Measurements from ENCODE around the gene PCSK1.

DNA sequence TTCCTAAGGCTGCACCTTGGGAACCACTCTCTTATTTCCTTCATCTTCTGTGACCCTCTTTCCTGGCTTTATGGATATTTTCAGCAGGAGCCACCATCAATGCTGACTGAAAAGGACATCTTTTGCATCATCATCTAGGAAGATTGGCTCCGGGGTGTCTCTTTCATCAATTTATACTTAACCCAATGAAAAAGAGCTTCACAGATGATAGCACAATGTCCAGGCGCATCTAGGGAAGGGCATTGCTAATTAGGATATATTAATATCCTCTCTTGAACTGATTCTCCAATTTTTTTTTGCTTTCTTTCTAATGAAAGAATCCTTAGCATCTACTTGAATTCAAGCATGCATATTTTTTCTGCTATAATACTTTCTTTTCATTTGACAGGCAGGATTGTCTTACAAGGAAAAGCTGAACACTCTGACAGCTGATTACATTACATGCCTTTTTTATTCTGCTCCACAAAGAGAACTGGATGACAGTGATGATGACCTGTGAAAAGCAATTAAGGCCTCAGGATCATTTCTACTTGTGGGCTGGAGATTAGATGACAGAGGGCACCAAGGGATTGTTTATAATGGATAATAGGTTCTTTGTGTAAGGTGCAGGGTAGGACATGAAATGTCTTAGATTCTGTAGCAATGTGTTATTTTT, 60.2 kb downstream of the PCSK1 start:
- TF ChIP-seq, protein P1, sequence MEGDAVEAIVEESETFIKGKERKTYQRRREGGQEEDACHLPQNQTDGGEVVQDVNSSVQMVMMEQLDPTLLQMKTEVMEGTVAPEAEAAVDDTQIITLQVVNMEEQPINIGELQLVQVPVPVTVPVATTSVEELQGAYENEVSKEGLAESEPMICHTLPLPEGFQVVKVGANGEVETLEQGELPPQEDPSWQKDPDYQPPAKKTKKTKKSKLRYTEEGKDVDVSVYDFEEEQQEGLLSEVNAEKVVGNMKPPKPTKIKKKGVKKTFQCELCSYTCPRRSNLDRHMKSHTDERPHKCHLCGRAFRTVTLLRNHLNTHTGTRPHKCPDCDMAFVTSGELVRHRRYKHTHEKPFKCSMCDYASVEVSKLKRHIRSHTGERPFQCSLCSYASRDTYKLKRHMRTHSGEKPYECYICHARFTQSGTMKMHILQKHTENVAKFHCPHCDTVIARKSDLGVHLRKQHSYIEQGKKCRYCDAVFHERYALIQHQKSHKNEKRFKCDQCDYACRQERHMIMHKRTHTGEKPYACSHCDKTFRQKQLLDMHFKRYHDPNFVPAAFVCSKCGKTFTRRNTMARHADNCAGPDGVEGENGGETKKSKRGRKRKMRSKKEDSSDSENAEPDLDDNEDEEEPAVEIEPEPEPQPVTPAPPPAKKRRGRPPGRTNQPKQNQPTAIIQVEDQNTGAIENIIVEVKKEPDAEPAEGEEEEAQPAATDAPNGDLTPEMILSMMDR (IDR thresholded peaks at IDR 0.05), result no peak
- TF ChIP-seq, protein P2, sequence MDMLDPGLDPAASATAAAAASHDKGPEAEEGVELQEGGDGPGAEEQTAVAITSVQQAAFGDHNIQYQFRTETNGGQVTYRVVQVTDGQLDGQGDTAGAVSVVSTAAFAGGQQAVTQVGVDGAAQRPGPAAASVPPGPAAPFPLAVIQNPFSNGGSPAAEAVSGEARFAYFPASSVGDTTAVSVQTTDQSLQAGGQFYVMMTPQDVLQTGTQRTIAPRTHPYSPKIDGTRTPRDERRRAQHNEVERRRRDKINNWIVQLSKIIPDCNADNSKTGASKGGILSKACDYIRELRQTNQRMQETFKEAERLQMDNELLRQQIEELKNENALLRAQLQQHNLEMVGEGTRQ (IDR thresholded peaks at IDR 0.05; ENCODE audit: borderline replicate concordance, low read depth, low read length), result no peak
- TF ChIP-seq EP300 (IDR thresholded peaks at IDR 0.05; ENCODE audit: borderline replicate concordance in 1 of 2, low read depth in 1 of 2, low read length in 1 of 2), result no peak
- TF ChIP-seq RXRA (IDR thresholded peaks at IDR 0.05; ENCODE audit: borderline replicate concordance, low read depth), result no peak
- TF ChIP-seq RCOR1 (IDR thresholded peaks at IDR 0.05; ENCODE audit: low read length), result no peak
- no peak for TF ChIP-seq NFIC (IDR thresholded peaks at IDR 0.05; ENCODE audit: borderline replicate concordance)
- TF ChIP-seq, protein P3, sequence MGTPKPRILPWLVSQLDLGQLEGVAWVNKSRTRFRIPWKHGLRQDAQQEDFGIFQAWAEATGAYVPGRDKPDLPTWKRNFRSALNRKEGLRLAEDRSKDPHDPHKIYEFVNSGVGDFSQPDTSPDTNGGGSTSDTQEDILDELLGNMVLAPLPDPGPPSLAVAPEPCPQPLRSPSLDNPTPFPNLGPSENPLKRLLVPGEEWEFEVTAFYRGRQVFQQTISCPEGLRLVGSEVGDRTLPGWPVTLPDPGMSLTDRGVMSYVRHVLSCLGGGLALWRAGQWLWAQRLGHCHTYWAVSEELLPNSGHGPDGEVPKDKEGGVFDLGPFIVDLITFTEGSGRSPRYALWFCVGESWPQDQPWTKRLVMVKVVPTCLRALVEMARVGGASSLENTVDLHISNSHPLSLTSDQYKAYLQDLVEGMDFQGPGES (IDR thresholded peaks at IDR 0.05; ENCODE audit: low read depth, low read length), result no peak
- TF ChIP-seq, protein P4, sequence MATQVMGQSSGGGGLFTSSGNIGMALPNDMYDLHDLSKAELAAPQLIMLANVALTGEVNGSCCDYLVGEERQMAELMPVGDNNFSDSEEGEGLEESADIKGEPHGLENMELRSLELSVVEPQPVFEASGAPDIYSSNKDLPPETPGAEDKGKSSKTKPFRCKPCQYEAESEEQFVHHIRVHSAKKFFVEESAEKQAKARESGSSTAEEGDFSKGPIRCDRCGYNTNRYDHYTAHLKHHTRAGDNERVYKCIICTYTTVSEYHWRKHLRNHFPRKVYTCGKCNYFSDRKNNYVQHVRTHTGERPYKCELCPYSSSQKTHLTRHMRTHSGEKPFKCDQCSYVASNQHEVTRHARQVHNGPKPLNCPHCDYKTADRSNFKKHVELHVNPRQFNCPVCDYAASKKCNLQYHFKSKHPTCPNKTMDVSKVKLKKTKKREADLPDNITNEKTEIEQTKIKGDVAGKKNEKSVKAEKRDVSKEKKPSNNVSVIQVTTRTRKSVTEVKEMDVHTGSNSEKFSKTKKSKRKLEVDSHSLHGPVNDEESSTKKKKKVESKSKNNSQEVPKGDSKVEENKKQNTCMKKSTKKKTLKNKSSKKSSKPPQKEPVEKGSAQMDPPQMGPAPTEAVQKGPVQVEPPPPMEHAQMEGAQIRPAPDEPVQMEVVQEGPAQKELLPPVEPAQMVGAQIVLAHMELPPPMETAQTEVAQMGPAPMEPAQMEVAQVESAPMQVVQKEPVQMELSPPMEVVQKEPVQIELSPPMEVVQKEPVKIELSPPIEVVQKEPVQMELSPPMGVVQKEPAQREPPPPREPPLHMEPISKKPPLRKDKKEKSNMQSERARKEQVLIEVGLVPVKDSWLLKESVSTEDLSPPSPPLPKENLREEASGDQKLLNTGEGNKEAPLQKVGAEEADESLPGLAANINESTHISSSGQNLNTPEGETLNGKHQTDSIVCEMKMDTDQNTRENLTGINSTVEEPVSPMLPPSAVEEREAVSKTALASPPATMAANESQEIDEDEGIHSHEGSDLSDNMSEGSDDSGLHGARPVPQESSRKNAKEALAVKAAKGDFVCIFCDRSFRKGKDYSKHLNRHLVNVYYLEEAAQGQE (IDR thresholded peaks at IDR 0.05; ENCODE audit: low read depth, low read length), result no peak
- no peak for TF ChIP-seq JUND (IDR thresholded peaks at IDR 0.05)
- TF ChIP-seq FOSL2 (IDR thresholded peaks at IDR 0.05; ENCODE audit: borderline replicate concordance, low read depth), result no peak
- TF ChIP-seq, protein P5, sequence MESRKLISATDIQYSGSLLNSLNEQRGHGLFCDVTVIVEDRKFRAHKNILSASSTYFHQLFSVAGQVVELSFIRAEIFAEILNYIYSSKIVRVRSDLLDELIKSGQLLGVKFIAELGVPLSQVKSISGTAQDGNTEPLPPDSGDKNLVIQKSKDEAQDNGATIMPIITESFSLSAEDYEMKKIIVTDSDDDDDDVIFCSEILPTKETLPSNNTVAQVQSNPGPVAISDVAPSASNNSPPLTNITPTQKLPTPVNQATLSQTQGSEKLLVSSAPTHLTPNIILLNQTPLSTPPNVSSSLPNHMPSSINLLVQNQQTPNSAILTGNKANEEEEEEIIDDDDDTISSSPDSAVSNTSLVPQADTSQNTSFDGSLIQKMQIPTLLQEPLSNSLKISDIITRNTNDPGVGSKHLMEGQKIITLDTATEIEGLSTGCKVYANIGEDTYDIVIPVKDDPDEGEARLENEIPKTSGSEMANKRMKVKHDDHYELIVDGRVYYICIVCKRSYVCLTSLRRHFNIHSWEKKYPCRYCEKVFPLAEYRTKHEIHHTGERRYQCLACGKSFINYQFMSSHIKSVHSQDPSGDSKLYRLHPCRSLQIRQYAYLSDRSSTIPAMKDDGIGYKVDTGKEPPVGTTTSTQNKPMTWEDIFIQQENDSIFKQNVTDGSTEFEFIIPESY (IDR thresholded peaks at IDR 0.05; ENCODE audit: borderline replicate concordance, low read depth), result no peak
